GM12891 (cell line): ENCODE data around the gene AURKB.

Source experiments
- PAX5 ChIP-seq: IDR thresholded peaks from 2 replicates; pipeline ENCODE4 v1.6.1; 2011; ENCODE audit warnings: low read length, moderate library complexity, mild to moderate bottlenecking; ENCODE audit not compliant: insufficient read depth, severe bottlenecking
- POLR2A ChIP-seq: IDR thresholded peaks from 2 replicates; pipeline ENCODE4 v1.6.1; 2011; ENCODE audit warnings: low read depth, low read length, control low read depth
- POLR2AphosphoS5 ChIP-seq: IDR thresholded peaks from 2 replicates; pipeline ENCODE4 v1.6.1; 2011; ENCODE audit warnings: low read depth, low read length, control low read depth
- POU2F2 ChIP-seq: IDR thresholded peaks from 2 replicates; pipeline ENCODE4 v1.6.1; 2011; ENCODE audit warnings: low read depth, mild to moderate bottlenecking, control low read depth, low read length, moderate library complexity
- SPI1 ChIP-seq: IDR thresholded peaks from 2 replicates; pipeline ENCODE4 v1.6.1; 2011; ENCODE audit warnings: low read depth, low read length, control low read depth
- TAF1 ChIP-seq: IDR thresholded peaks from 2 replicates; pipeline ENCODE4 v1.6.1; 2011; ENCODE audit warnings: low read depth, low read length, control low read depth

GRCh38 chr17:8164815-8165131 is 45.6 kb downstream of the AURKB start:
- no peak for TF ChIP-seq POLR2AphosphoS5
- no peak for TF ChIP-seq PAX5
- no peak for TF ChIP-seq POLR2A
- TF ChIP-seq TAF1: no peak
- no peak for TF ChIP-seq SPI1
- TF ChIP-seq POU2F2: no peak
